HUES64 (cell line): ENCODE results near the gene TEDC2.

ENCODE experiments used
- H3K27ac ChIP-seq: 2 replicates; pipeline ENCODE4 v1.7.0; 2013; ENCODE audit warnings: low read depth, low read length, inconsistent platforms
- H3K27me3 ChIP-seq: 2 replicates; pipeline ENCODE4 v1.6.1; 2013; ENCODE audit warnings: mild to moderate bottlenecking, low read length; ENCODE audit not compliant: insufficient read depth
- H3K36me3 ChIP-seq: 2 replicates; pipeline ENCODE4 v1.6.1; 2013; ENCODE audit warnings: mild to moderate bottlenecking, low read length; ENCODE audit not compliant: insufficient read depth
- H3K4me1 ChIP-seq: 2 replicates; pipeline ENCODE4 v1.6.1; 2013; ENCODE audit warnings: mild to moderate bottlenecking, low read length, moderate library complexity; ENCODE audit not compliant: insufficient read depth
- H3K4me3 ChIP-seq: 2 replicates; pipeline ENCODE4 v1.5.1; 2013; ENCODE audit warnings: mild to moderate bottlenecking, low read length, moderate library complexity
- H3K9ac ChIP-seq: 2 replicates; pipeline ENCODE4 v1.6.1; 2013; ENCODE audit warnings: mild to moderate bottlenecking, low read depth, low read length
- H3K9me3 ChIP-seq: 2 replicates; pipeline ENCODE4 v1.6.1; 2013; ENCODE audit warnings: low read depth, low read length; ENCODE audit not compliant: insufficient read depth
- WGBS: fragments of 150-250, 120-280 bp; methylation state at CpG from one replicate; pipeline ENCODE4 v1.1.7; 2013; ENCODE audit warnings: missing lambda C conversion rate; 5-methylcytosine and 5-hydroxymethylcytosine counted together

TEDC2 gene

DNA sequence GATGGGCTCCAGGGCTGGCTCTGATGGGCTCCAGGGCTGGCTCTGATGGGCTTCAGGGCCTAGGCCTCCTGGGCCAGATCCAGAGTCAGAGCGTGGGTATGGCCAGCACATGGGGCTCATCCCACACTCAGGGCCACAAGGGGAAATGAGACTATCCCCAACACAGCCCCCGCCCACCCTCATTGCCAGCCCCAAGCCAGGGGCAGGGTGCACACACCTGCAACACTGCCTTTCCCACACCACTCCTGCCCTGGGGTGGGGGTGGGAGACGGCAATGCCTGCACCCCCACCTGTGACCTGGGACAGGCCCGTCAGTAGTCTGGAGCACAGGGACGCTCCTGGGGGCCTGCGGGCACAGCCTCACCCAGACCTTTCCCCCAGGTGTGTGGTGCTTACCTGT is 39.5 kb downstream of the TEDC2 start:
- Histone ChIP-seq H3K4me3 (no peak overlapping the region), H3K27ac (no peak overlapping the region), H3K9me3 (no peaks in the 10 kb centered on the region), H3K36me3 (peaks cover 6% of the 10 kb centered on the region; the same call in 1 of the 2 replicates), H3K4me1 (peaks cover 6% of the 10 kb centered on the region), H3K27me3 (no peaks in the 10 kb centered on the region), H3K9ac (no peak overlapping the region)
- WGBS, result 96% methylated on average over 6 of the region's 6 CpGs

DNA sequence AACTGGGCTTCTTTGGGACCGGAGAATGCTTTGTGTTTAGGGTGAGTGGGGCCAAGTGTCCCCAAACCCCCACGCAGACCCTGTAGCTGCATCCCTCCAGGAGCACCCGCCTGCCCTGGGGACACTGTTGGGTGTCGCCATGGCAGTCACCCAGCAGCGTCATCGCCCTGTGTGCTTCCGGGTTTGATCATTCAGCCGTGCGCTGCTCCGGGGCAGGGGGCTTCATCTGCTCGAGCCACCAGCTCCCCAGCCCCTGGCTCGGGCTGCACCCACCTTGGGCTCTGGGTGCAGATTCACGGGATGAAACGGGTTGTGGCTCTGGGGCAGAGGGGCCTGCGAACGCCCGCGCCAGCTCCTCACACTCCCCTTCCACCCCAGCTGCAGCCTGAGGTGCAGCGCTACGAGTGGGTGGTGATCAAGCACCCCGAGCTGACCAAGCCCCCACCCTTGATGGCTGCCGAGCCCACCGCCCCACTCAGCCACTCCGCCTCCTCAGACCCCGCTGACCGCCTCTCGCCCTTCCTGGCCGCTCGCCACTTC is 40.1 kb downstream of the TEDC2 start:
- Histone ChIP-seq H3K36me3 (peaks cover 6% of the 10 kb centered on the region; the same call in 1 of the 2 replicates), H3K27ac (no peak overlapping the region), H3K27me3 (no peaks in the 10 kb centered on the region), H3K9ac (no peak overlapping the region), H3K4me1 (peaks cover 6% of the 10 kb centered on the region), H3K4me3 (no peak overlapping the region), H3K9me3 (no peaks in the 10 kb centered on the region)
- 94% methylated on average over 29 of the region's 29 CpGs for WGBS

DNA sequence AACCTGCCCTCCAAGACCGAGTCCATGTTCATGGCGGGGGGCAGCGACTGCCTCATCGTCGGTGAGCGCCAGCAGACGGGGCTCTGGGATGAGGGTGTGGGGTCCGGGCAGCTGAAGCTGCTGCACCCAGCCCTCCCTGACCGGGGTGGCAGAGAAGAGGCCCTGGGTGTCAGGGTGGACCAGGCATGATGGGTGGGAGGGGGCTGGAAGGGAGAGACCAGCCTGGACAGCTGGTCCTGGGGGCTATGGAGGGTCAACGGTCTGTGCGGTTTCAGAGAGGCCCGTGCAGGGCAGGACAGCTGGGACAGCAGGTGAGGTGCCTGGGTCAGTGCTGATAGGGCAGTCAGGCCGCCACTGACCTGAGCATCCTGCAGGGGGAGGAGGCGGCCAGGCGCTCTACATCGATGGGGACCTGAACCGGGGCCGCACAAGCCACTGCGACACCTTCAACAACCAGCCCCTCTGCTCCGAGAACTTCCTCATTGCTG is 40.6 kb downstream of the TEDC2 start:
- Histone ChIP-seq H3K9ac (no peak overlapping the region; the same call in 1 of the 2 replicates), H3K27me3 (no peaks in the 10 kb centered on the region), H3K9me3 (no peaks in the 10 kb centered on the region), H3K36me3 (peaks cover 6% of the 10 kb centered on the region; the same call in 1 of the 2 replicates), H3K4me3 (no peak overlapping the region), H3K4me1 (peaks cover 6% of the 10 kb centered on the region), H3K27ac (no peak overlapping the region)
- 87% methylated on average over 20 of the region's 20 CpGs for WGBS

DNA sequence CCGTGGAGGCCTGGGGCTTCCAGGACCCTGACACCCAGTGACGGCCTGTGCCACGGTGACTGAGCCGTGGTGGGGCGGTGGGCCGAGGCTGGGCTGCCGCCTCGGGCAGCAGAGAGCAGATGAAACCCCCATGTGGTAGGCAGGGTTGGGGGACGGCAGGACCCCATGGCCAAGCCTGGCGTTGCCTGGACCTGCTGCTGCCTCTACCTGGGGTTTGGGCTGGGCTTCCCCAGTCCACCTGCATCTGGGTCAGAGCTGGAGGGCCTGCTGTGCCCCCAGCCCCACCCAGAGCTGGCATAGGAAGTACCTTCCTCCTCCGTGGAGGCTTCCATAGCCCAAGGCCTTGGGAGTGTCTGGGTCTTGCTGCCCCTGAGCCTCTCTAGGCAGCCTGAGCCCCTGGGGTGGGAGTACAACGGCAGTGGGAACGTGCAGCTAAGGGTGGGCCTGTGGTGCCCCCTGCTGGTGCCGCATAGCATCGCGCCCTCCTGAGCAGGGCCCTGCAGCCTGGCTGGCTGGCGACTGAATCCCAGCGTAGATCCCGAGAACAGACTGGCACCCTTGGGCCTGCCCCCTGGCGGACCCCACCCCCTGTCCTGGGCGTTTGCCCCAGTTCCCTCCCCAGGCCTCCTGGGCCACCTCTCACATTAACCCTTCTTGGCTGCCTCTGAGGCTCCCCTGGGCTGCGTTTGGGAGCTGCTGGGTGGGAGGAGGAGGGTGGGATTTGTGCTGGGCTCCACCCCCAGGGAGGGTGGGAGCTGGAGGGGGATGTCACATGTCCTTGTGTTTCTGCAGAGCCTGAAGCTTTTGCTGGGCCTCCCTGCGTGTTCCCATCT is 41.2 kb downstream of the TEDC2 start:
- H3K36me3 ChIP-seq, result peaks cover 5% of the 10 kb centered on the region; the same call in 1 of the 2 replicates
- peak overlapping the region; percentile 31; the same call in 1 of the 2 replicates for H3K27ac ChIP-seq
- H3K4me3 ChIP-seq, result peak overlapping the region; percentile 47
- H3K9ac ChIP-seq, result peak overlapping the region; percentile 10; the same call in 1 of the 2 replicates
- no peaks in the 10 kb centered on the region for H3K9me3 ChIP-seq
- no peaks in the 10 kb centered on the region for H3K27me3 ChIP-seq
- 40% methylated on average over 23 of the region's 23 CpGs for WGBS
- peaks cover 6% of the 10 kb centered on the region for H3K4me1 ChIP-seq

DNA sequence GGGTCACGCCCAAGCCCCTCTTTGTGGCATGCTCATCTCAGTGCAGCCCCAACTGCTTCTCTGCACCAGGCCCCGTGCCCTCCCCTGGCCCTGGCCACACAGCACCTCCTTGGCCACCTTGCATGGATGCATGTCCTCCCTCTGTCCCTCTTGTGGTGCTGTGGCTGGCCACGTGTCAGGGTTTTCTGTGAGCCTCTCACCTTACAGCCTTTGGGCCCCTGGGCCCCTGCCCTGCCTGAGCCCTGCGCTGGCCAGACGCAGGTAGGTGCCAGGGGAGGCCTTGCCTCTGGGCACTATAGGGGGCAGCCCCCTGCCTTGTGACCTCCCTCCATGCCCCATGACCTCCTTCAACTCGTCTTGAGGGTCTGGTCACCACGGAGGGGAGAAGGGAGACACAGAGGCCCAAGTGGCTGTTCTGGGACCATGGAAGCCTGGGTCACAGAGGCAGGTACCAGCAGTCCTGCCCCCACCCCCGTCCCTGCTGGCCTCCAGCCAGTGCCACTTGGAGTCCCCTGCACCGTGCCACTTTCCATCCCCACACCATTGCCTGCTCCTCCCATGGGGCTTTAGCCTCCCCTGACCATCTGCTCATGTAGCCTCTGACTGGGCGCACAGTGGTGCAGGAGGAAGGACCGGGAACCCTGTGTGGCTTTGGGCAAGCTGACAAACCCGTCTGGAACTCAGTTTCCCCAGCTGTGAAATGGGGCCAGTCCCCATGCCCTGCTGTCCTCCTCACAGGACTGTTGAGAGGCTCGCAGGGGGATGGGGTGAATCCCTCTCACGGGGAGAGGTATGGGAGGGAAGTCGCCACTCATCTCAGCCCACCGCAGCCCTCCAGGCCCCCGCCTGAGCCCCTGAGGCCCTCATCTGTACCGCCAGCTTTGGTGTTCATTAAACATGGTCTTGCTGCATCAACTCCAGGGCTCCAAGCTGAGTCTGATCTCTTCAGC is 42.3 kb downstream of the TEDC2 start:
- WGBS, result 86% methylated on average over 18 of the region's 18 CpGs
- Histone ChIP-seq H3K4me1 (peaks cover 6% of the 10 kb centered on the region), H3K9ac (no peak overlapping the region), H3K36me3 (no peaks in the 10 kb centered on the region), H3K4me3 (no peak overlapping the region), H3K27me3 (no peaks in the 10 kb centered on the region), H3K27ac (no peak overlapping the region), H3K9me3 (no peaks in the 10 kb centered on the region)

DNA sequence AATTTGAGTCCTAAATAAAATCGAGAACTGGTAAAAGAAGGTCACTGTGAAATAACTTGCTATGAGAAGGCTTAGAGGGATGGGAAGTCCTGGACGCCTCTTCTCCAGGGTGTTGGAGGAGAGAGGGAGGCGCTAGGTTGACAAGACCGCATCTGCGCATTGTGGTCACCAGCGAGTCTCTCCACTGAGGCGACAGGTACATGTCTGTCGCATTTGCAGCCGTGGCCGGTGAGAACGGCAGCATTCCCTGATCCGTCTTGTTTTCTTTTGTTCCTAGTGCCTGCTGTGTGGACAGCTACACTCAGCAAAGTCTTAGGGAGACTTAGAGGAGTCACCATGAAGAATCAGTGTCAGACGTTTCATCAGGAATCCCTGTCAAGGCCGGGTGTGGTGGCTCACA is 45.8 kb downstream of the TEDC2 start:
- 92% methylated on average over 14 of the region's 14 CpGs for WGBS
- Histone ChIP-seq H3K36me3 (no peaks in the 10 kb centered on the region), H3K27me3 (no peaks in the 10 kb centered on the region), H3K27ac (no peak overlapping the region), H3K9ac (no peak overlapping the region), H3K4me1 (peaks cover 6% of the 10 kb centered on the region), H3K9me3 (no peaks in the 10 kb centered on the region), H3K4me3 (no peak overlapping the region)

DNA sequence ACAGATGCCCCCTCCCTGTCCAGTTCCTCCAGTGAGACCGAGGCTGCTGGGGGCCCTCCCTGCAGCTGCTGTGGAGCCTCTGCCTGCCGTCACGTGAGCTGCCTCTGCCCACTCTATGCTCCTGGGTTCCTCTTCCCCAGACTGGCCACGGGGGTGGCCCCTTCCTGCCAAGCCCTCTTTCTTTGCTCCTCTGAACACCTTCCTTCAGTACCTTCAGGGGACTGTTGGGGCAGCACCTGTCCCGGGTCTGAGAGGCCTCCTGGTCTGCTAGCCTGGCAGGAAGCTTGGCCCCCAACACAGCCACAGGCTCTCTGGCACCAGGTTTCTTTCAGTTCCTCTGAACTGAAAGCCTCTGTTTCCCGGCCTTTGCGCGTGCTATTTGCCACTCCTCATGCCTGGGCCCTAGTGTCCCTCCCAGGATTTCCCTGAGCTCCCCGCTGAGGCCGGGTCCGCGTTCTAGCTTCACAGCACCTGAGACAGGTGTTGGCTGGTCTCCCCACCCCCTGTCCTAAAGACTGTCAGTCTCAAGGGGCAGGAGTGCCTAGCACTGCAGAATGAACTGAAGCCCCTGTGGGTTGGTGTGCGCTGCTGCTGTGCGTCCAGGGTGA is 47.2 kb downstream of the TEDC2 start:
- H3K9me3 ChIP-seq, result no peaks in the 10 kb centered on the region
- H3K9ac ChIP-seq, result no peak overlapping the region
- H3K4me3 ChIP-seq, result no peak overlapping the region
- H3K27ac ChIP-seq, result no peak overlapping the region
- 89% methylated on average over 14 of the region's 14 CpGs for WGBS
- no peaks in the 10 kb centered on the region for H3K27me3 ChIP-seq
- H3K36me3 ChIP-seq, result no peaks in the 10 kb centered on the region
- H3K4me1 ChIP-seq, result peaks cover 5% of the 10 kb centered on the region; the same call in 1 of the 2 replicates

DNA sequence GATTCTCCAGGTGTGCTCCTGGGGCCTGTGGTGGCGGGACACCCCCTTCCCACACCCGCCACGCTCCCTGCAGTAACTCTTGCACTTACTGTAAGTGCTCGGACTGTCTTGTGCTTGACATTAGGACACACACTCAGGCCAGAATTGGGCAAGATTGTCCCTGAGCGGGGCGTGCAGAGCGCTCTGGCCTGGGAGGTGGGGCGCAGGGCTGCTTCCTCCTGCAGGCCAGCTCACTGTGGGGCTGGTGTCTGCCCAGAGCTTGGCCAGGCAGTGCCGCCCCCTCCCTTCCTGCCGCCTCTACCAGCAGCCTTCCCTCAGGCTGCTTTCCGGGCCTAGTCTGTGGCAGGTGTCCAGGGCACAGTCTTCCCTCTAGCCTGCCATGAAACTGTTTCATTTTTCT is 47.8 kb downstream of the TEDC2 start:
- H3K27me3 ChIP-seq, result no peaks in the 10 kb centered on the region
- H3K9ac ChIP-seq, result no peak overlapping the region
- no peak overlapping the region for H3K4me3 ChIP-seq
- no peaks in the 10 kb centered on the region for H3K36me3 ChIP-seq
- H3K4me1 ChIP-seq, result peaks cover 10% of the 10 kb centered on the region; the same call in 1 of the 2 replicates
- WGBS, result 93% methylated on average over 11 of the region's 11 CpGs
- H3K9me3 ChIP-seq, result no peaks in the 10 kb centered on the region
- H3K27ac ChIP-seq, result no peak overlapping the region

DNA sequence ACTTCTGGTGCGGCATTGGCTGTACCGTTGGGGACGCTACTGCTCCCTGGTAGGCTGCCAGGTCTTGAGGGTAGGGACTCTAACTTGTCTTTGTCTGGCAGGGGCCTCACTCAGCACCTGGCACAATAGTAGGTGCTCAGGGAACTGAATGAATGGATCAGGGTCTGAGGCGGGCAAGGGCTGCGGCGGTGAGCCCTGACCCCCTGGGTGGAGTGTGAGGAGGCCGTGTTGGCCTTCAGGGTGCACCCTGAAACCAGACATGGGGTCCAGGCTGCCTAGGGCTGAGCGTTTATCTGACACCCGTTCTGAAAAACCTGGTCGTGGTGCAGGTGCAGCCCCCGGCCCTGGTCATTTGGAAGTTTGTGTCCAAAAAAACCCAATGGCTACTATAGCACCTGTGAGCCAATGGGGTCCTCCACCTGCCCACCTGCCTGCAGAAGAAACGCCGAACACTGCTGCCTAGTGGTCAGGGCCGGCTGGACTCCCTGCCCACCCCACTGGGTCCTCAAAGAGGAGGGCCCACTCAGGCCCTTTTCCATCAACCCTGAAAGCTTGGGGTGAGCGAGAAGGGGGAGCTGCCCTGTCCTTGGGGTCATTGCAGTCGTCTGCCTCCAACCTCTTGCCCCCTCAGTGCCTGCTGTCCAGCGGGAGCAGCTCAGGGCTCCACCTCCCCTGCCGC is 49.0 kb downstream of the TEDC2 start:
- H3K27me3 ChIP-seq, result no peaks in the 10 kb centered on the region
- H3K36me3 ChIP-seq, result no peaks in the 10 kb centered on the region
- H3K9ac ChIP-seq, result no peak overlapping the region
- H3K27ac ChIP-seq, result no peak overlapping the region
- no peaks in the 10 kb centered on the region for H3K9me3 ChIP-seq
- 89% methylated on average over 18 of the region's 18 CpGs for WGBS
- no peak overlapping the region for H3K4me3 ChIP-seq
- H3K4me1 ChIP-seq, result peaks cover 11% of the 10 kb centered on the region; the same call in 1 of the 2 replicates

DNA sequence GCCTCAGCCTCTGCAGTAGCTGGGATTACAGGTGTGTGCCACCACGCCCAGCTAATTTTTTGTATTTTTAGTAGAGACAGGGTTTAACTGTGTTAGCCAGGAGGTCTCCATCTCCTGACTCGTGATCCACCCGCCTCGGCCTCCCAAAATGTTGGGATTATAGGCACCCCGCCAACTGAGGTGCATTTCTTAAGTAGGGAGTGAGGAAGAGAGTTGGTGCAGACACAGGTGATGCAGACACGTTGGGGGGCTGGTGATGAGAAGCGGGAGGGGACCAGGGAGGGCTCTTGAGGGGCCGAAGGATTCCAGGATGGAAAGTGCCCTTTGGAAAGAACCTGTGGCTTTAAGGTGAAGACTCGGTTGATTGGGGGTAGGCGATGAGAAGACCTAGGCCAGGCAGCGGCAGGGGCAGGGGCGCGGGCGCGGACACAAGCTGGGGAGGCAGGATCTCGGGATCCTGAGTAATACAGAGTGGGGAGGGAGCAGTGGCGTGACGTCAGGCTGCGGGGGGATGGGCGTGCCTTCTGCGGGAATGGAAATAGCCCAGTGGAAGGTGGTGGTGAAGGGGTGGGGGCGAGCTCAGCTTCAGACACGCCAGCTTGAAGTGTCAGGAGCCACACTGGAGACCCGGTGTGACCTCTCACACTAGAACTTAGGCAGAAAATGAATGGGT is 51.4 kb downstream of the TEDC2 start:
- no peak overlapping the region for H3K27ac ChIP-seq
- no peaks in the 10 kb centered on the region for H3K9me3 ChIP-seq
- 50% methylated on average over 24 of the region's 24 CpGs for WGBS
- no peaks in the 10 kb centered on the region for H3K27me3 ChIP-seq
- H3K4me3 ChIP-seq, result 0 out of 2 replicates have a peak overlapping the region, but pooled peaks have one; percentile 15
- peaks cover 26% of the 10 kb centered on the region; the same call in 1 of the 2 replicates for H3K4me1 ChIP-seq
- H3K9ac ChIP-seq, result no peak overlapping the region
- H3K36me3 ChIP-seq, result no peaks in the 10 kb centered on the region
